GM10847 (cell line): ENCODE results near the gene TNS3.

ENCODE experiments used
- POLR2A ChIP-seq: IDR thresholded peaks from 2 replicates; pipeline ENCODE4 v1.6.1; 2011; ENCODE audit not compliant: insufficient read length; ENCODE audit errors: extremely low read depth

Gene TNS3

GRCh38 chr7:47531584-47532492 lies 50.1 kb downstream of the TNS3 start:
- no peak for TF ChIP-seq POLR2A

- no peak for TF ChIP-seq POLR2A
Observed at GRCh38 chr7:47529826-47530555, 51.9 kb downstream of the TNS3 start.

GRCh38 chr7:47529405-47529804 lies 52.5 kb downstream of the TNS3 start:
- no peak for TF ChIP-seq POLR2A

- no peak for TF ChIP-seq POLR2A
Observed at GRCh38 chr7:47528471-47528870, 53.4 kb downstream of the TNS3 start.

GRCh38 chr7:47526466-47526865 lies 55.4 kb downstream of the TNS3 start:
- no peak for TF ChIP-seq POLR2A

GRCh38 chr7:47525066-47525623 lies 56.8 kb downstream of the TNS3 start:
- no peak for TF ChIP-seq POLR2A

- no peak for TF ChIP-seq POLR2A
Observed at GRCh38 chr7:47523401-47523800, 58.5 kb downstream of the TNS3 start.

GRCh38 chr7:47521816-47522561 lies 59.9 kb downstream of the TNS3 start:
- no peak for TF ChIP-seq POLR2A

GRCh38 chr7:47521011-47521795 lies 60.7 kb downstream of the TNS3 start:
- TF ChIP-seq POLR2A, result no peak

- no peak for TF ChIP-seq POLR2A
Observed at GRCh38 chr7:47520406-47520805, 61.5 kb downstream of the TNS3 start.

GRCh38 chr7:47518827-47519226 lies 63.1 kb downstream of the TNS3 start:
- no peak for TF ChIP-seq POLR2A

- no peak for TF ChIP-seq POLR2A
Observed at GRCh38 chr7:47517821-47518480, 64.0 kb downstream of the TNS3 start.

GRCh38 chr7:47516985-47517600 lies 64.8 kb downstream of the TNS3 start:
- no peak for TF ChIP-seq POLR2A

GRCh38 chr7:47516386-47516785 lies 65.5 kb downstream of the TNS3 start:
- TF ChIP-seq POLR2A, result no peak

GRCh38 chr7:47515305-47515834 lies 66.5 kb downstream of the TNS3 start:
- TF ChIP-seq POLR2A, result no peak
